Kidney (tissue), 14 donors: Measurements from ENCODE around the gene SGCG. TPM values are rescaled to one million over a fixed set of nuclear protein-coding genes. Genes with fewer than 3 reads are reported as not detected.

Source experiments
- DNase-seq, 5 donors: peaks; one replicate each; pipeline ENCODE4 v3.0.0-alpha.2; 2013 to 2020
- FAIRE-seq: peaks from 2 replicates; lab custom pipeline; 2012; peaks lifted over from hg19 to GRCh38; lab: Jason Lieb, UNC
- H3K27ac ChIP-seq, 2 donors: one replicate each; pipeline ENCODE4 v1.7.0; 2013; ENCODE audit warnings: low read depth in 2 of 2, low read length in 2 of 2, inconsistent platforms in 1 of 2
- H3K27me3 ChIP-seq: one replicate; pipeline ENCODE4 v1.7.1; 2013; ENCODE audit warnings: low read length, inconsistent platforms; ENCODE audit not compliant: control insufficient read depth, insufficient read depth
- H3K36me3 ChIP-seq, 3 donors: one replicate each; pipeline versions ENCODE4 v1.7.0 to v1.7.1; 2013; ENCODE audit warnings: low read length in 3 of 3, control low read depth in 1 of 3, inconsistent platforms in 1 of 3; ENCODE audit not compliant: insufficient read depth in 3 of 3, control insufficient read depth in 2 of 3
- H3K4me1 ChIP-seq, 3 donors: one replicate each; pipeline versions ENCODE4 v1.7.0 to v1.7.1; 2013; ENCODE audit warnings: low read length in 3 of 3, inconsistent platforms in 1 of 3, low read depth in 1 of 3; ENCODE audit not compliant: control insufficient read depth in 2 of 3, insufficient read depth in 2 of 3
- H3K4me3 ChIP-seq, 3 donors: one replicate each; pipeline versions ENCODE4 v1.7.0 to v1.8.1; 2013; ENCODE audit warnings: low read length in 3 of 3, control low read depth in 1 of 3, inconsistent platforms in 1 of 3
- H3K9ac ChIP-seq, 3 donors: one replicate each; pipeline versions ENCODE4 v1.7.0 to v1.7.1; 2013; ENCODE audit warnings: low read length in 3 of 3, control low read depth in 1 of 3, inconsistent platforms in 1 of 3
- H3K9me3 ChIP-seq, 3 donors: one replicate each; pipeline versions ENCODE4 v1.7.0 to v1.7.1; 2013; ENCODE audit warnings: low read length in 3 of 3, control low read depth in 1 of 3, inconsistent platforms in 1 of 3; ENCODE audit not compliant: control insufficient read depth in 2 of 3, insufficient read depth in 1 of 3
- intact Hi-C: fragments of 100-400 bp; cut with DNase I; formaldehyde crosslinking; loops from one replicate; pipeline ENCODE4 v1.11.1; 2022
- polyA plus RNA-seq: library from polyadenylated mRNA; stranded (reverse); fragments of 350-450 nt; fragmentation: Illumina TruSeq; extraction: RNeasy Lipid Tissue Mini Kit (QIAGEN cat#74804); gene quantifications from one replicate; pipeline ENCODE4 v1.2.3, GENCODE V29; 2014; ENCODE audit warnings: low read depth, low replicate concordance; ENCODE audit not compliant: insufficient read depth
- total RNA-seq: library from RNA; stranded (reverse); fragmentation: NEBNext Ultra II Directional; extraction: Animal tissue kit (Norgen Biotek cat#: 25700); gene quantifications from one replicate; pipeline ENCODE4 v1.2.1, GENCODE V29; 2021
- TF ChIP-seq, protein P1 (sequence below): IDR thresholded peaks from 3 replicates; pipeline ENCODE4 v1.5.1; 2012; ENCODE audit warnings: mild to moderate bottlenecking, moderate library complexity, borderline replicate concordance; ENCODE audit not compliant: insufficient read depth; ENCODE audit errors: extremely low read depth
- donor health status: control.
- donor health status: control.
- donor health status: control.
- donor health status: control.
- donor health status: control.
- donor health status: DM: yes; HTN: yes; CAD: no.
- donor health status: Normal renal cell carcinoma (clear cell type).

The SGCG gene
- total and polyA plus RNA-seq, 2 donors from 2014 or later = 0.50 TPM; not detected in 1

DNA sequence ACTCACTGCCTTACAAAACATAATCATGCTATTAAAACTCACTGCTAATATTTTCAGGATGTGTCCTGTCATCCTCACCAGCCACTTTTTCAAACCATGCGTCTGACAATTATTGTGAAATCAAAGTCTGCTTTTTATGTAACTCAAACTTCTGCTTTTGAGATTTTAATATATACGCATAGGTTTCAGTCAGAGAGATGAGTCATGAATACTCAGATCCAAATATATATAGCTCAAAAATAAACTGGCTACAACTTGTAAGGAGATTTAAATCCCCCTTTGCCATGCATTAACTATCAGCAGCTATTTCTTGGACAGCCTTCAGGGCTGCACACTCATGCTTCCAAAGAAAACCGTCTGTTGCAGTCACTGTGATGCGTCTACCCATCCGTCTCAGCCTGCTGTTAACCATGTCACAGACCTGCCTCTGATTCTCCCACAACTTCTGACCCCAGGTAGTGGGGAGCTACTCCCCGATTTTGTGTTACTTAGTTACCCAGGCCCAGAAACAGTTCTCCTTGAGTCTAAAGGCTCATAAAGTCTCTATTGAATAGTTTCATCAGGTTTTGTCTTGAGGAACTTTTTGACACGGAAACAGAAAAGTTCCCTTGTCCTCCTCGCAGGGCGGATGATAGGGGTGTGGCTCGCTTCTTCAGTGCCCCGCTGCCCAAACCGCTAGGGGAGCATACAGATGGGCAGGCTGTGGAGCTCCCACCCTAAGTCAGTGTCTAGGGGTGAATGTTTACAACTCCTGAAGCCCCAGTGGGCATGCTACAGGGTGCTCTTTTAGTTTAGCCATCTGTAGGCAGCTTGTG is 33.8 kb upstream of the SGCG start:
- Histone ChIP-seq H3K36me3 (no peaks in the 10 kb centered on the region), H3K27ac (no peak overlapping the region), H3K9ac (no peak overlapping the region), H3K4me3 (no peak overlapping the region), H3K27me3 (no peaks in the 10 kb centered on the region), H3K9me3 (peaks cover 0 to 5% (median 0%) of the 10 kb centered on the region in 3 donors), H3K4me1 (no peaks in the 10 kb centered on the region)
- peak in 1 of 5 donors; percentile 7 for DNase-seq
- no peak for FAIRE-seq
- intact Hi-C loops = no loop called here
- TF ChIP-seq, protein P1, sequence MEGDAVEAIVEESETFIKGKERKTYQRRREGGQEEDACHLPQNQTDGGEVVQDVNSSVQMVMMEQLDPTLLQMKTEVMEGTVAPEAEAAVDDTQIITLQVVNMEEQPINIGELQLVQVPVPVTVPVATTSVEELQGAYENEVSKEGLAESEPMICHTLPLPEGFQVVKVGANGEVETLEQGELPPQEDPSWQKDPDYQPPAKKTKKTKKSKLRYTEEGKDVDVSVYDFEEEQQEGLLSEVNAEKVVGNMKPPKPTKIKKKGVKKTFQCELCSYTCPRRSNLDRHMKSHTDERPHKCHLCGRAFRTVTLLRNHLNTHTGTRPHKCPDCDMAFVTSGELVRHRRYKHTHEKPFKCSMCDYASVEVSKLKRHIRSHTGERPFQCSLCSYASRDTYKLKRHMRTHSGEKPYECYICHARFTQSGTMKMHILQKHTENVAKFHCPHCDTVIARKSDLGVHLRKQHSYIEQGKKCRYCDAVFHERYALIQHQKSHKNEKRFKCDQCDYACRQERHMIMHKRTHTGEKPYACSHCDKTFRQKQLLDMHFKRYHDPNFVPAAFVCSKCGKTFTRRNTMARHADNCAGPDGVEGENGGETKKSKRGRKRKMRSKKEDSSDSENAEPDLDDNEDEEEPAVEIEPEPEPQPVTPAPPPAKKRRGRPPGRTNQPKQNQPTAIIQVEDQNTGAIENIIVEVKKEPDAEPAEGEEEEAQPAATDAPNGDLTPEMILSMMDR = no peak

DNA sequence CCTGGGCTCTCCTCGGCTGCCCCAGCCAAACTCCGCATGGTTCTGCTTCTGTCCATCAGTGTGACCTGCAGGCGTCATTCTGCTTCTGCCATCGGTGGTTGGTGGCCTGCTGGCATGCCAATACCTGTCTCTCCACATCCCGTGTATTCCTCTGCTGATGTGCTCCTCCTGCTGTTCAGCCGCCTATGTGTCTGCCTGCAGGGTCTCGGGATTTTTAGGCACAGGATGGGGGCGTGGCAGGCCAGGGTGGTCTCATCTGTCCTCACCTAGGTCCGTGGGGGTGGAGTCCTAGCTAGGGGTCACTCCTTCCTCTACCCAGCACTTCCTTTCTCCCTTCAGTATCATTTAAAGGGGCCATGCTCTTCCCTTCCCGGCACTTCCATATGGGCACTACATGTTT is 33.0 kb upstream of the SGCG start:
- no peaks in the 10 kb centered on the region for H3K4me1 ChIP-seq
- FAIRE-seq = no peak
- H3K4me3 ChIP-seq = no peak overlapping the region
- TF ChIP-seq, protein P1 = no peak
- H3K9ac ChIP-seq = no peak overlapping the region
- H3K27ac ChIP-seq = no peak overlapping the region
- H3K9me3 ChIP-seq = peaks cover 0 to 8% (median 0%) of the 10 kb centered on the region in 3 donors
- DNase-seq = no peak
- H3K36me3 ChIP-seq = no peaks in the 10 kb centered on the region
- H3K27me3 ChIP-seq = no peaks in the 10 kb centered on the region
- intact Hi-C loops = no loop called here

DNA sequence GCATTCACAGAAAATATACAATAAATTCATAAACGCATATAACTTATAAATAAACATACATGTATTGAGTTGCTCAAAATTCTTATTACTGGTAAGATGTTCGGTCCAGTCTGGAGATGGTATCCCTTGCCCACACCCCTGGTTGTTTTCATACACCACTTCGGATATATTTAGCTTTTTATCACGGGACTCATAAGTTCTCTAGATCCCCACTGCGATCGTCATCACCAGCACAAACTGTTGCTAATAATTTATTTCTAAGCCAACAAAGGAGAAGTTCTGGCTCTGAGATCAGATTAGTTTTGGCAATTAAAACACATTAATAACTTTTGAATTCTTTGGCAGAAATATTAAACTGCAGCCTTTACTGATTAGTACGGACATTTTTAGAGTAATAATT is 23.0 kb upstream of the SGCG start:
- H3K9ac ChIP-seq = no peak overlapping the region
- H3K9me3 ChIP-seq = no peaks in the 10 kb centered on the region
- H3K27me3 ChIP-seq = no peaks in the 10 kb centered on the region
- H3K4me1 ChIP-seq = no peaks in the 10 kb centered on the region
- no peak for FAIRE-seq
- no peak overlapping the region for H3K27ac ChIP-seq
- TF ChIP-seq, protein P1 = no peak
- intact Hi-C loops = no loop called here
- no peaks in the 10 kb centered on the region for H3K36me3 ChIP-seq
- no peak overlapping the region for H3K4me3 ChIP-seq
- no peak for DNase-seq
